ENCODE measurements around the gene RPH3AL.
"Not testable (repeated sequence)": the region's sequence is repeated elsewhere in the genome, so short reads cannot be mapped to it uniquely, and the experiment has no call there.

Gene RPH3AL

DNA sequence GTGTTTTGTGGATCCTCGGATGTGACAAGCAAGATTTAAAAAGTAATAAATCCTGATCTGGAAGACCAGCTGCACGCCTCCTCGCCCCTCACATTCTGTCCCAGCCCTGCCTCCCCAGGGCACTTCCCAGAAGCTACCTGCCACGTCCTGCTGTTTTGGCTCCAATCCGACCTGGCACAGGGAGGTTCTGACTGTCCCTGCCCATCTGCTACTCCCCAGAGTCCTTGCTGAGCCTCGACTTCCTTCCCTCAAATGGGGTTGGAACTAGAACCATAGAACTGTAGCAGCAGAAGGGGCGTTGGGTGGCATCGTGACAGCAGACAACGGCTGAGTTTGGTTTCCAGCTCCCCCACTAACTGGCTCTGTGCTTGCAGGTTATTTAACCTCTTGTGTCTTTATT, 71.7 kb downstream of the RPH3AL start:
- peak; percentile 30 for DNase-seq

DNA sequence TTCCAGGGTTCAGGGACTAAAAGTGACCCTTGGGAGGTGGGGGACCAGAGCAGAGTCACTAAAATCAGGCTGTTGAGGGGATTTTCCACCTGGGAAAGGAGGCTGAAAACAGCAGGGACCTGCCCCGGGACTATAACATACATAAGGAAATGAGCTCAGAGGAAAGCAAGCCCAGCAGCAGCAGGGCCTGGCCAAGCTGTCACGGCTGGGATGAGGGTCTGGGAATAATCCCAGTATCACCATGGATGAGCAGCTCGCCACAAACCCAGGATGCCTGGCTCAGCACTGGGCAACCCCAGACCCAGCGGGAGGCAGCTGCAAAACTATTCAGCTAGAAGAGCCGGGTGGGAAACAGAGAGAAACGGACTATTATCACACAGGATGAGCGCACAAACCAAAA, 72.4 kb downstream of the RPH3AL start:
- DNase-seq, result peak; percentile 12

DNA sequence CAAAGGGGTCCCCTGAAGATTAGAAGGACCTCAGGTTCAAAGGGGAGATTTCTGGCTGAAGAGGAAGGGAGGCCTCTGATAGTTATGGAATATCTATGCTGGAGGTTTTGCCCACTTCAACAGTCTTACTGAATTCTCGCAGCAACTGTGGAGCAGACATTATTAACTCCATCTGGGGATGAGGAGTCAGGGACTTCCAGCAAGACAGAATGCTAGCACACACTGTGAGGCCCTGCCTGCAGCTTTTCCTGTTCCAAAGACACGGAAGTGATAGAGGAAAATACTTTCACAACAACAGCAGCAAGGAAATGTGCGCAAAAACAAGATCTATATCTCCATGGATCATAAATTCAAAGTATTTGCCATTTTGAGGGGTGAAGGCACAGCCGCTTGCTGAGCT, 72.8 kb downstream of the RPH3AL start:
- DNase-seq, result peak; percentile 5

DNA sequence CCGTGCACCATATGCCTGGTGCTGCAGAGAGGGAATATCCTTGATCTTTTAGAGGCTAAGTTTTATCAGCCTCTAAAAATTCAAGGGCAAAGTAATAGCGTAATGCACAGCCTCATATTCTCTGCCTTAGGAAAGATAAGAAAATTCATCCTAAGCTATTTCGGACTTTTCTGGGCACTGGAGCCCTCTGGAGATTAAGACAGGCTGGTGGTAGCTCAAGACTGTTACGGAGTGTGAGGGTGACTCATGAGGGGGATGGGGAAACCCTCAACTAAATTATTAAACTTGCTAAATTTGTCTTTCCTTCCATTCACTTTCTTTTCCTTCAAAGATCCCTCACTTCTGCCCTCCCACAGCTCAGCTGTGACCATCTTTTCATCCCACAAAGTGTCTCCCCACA, 73.3 kb downstream of the RPH3AL start:
- no peak for DNase-seq

DNA sequence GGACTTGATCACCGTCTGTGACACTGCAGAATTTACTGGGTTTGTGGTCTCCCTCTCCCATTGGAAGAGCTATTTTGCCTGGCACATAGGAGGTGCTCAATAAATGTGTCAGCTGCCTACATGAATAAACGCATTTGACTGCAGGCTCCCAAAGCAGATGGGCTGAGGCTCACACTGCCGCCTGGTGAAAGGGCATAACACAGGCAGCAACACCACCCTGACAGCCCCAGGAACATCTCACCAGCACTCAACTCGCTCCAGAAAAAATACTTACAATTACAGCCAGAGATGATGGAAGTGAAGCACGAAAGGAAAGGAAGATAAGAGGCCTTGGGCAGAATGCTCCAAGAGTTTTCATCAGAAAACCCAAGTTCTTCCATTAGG, 73.9 kb downstream of the RPH3AL start:
- DNase-seq, result no peak

DNA sequence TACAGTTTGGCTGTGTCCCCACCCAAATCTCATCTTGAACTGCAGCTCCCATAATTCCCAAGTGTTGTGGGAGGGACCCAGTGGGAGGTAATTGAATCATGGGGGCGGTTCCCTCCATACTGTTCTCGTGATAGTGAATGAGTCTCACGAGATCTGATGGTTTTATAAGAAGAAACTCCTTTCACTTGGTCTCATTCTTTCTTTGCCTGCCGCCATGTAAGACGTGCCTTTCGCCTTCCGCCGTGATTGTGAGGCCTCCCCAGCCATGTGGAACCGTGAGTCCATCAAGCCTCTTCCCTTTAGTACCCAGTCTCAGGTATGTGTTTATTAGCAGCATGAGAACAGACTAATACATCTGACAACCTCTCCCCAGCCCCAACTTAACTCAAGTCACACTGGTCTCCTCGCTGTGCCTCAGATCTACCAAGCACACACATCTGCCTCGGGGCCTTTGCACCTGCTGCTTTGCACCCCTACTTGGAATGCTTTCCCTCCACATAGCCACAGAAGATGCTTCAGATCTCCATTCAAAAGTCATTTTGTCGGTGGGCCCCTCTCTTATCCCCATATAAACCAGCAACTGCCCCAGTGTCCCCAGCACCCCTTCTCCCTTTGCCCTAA, 74.4 kb downstream of the RPH3AL start:
- peak; percentile 21 for DNase-seq

DNA sequence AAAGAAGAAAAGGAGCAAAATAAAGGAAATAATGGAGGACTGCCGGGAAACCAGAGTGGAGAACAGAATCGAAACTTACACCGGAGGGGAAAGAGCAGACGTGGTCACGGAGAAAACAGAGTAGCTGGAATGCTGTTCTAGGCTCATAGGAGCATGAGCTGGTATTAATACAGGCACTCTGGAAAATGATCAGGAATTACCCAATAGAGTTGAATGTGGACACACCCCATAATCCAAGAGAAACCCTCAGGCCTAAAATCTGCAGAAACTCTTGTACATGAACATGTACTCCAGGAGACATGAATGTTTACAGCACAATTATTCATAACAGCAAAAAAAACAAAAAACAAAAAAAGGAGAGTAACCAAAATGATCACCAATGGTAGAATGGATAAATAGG, 77.7 kb downstream of the RPH3AL start:
- DNase-seq, result no peak

DNA sequence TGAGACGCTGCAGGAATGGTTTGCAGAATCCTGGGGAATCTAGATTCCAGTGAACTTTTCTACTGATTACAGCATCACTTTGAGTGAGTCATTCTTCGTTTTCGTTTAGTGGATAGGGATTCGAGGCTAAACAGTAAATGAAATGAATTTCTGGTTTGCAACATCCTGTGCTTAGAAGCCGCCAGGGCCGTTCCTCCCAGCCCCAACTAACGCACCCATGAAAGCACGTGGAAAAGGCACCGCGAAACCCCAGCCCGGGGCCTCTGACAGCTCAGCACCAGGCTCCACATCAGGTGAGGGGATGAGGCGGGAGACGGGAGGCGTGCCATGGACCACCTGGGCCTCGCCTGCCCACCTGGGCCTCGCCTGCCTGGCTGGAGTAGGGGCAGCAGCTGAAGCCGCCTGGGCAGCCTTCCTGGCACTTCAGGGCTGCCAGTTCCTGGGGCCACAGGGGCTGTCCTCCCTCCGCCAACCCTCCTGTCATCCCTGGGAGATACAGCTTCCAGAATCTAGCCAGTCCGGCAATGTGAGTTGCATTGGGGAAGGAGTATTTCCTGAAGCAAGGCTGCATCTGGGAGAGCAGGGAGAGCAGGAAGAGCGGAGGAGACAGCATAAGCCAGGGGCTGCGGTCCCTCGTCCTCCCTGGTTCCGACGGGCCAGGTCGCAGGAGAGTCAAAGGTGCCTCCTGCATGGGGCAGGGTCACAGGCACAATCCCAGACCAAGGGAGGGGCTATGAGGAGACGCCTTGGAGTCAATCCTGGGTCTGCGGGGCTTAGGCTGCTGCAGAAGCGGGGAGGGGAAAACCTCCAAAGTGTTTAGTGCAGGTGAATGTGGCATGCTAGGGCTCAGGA, 78.4 kb downstream of the RPH3AL start:
- no peak for DNase-seq

DNA sequence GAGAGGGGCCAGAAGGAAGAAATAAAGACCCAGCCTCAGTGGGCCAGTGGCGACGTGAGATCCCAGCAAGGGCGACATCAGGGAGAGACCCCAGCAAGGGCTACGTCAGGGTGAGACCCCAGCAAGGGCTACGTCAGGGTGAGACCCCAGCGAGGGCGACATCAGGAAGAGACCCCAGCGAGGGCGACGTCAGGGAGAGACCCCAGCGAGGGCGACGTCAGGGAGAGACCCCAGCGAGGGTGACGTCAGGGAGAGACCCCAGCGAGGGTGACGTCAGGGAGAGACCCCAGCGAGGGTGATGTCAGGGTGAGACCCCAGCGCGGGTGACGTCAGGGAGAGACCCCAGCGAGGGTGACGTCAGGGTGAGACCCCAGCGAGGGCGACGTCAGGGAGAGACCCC, 79.8 kb downstream of the RPH3AL start:
- peak; percentile 38 for DNase-seq

DNA sequence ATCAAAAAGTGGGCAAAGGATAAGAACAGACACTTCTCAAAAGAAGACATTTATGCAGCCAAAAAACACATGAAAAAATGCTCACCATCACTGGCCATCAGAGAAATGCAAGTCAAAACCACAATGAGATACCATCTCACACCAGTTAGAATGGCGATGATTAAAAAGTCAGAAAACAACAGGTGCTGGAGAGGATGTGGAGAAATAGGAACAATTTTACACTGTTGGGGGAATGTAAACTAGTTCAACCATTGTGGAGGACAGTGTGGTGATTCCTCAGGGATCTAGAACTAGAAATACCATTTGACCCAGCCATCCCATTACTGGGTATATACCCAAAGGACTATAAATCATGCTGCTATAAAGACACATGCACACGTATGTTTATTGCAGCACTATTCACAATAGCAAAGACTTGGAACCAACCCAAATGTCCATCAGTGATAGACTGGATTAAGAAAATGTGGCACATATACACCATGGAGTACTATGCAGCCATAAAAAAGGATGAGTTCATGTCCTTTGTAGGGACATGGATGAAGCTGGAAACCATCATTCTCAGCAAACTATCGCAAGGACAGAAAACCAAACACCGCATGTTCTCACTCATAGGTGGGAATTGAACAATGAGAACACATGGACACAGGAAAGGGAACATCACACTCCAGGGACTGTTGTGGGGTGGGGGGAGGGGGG, 80.5 kb downstream of the RPH3AL start:
- not testable (repeated sequence) for DNase-seq

DNA sequence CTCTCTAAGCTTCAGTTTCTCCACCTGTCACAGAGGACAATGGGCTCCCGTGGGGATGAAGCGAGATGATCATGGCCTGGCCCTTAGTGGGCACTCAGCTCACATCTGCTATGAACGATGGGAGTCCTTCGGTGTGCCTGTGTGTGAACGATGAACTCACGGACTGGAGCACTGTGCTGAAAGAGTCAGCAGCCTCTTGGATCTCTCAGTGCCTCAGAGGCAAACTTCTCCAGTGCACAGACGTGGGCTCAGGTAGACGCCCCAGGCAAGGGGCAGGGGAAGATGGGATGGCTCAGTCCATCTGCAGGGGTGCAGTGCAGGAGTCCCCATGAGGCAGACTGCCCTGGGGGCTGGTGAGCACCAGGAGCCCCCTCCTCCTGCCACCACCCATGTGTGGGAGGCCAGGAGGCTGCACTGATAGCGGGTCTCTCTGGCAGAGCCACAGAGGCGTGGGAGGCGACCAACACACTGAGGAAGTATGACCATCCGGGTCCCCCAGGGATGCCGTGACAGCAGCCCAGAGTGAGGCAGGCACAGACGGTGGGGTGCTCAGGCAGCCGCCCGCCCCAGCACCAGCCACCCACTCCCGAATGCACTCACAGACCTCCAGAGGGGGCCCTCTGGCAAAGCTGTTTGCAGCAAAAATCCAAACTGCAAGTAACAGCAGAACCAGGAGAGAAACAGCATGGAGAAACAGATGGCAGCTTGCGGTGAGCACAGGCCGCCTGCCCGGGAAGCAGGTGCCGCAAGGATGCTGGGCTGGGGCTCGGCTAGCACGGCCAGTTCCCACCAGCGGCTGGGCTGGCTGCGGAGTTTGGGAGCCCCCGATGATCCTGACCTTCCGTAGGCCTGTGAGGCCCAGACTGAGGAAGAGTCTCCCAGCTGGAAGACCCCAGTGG, 82.7 kb downstream of the RPH3AL start:
- peak; percentile 49 for DNase-seq

DNA sequence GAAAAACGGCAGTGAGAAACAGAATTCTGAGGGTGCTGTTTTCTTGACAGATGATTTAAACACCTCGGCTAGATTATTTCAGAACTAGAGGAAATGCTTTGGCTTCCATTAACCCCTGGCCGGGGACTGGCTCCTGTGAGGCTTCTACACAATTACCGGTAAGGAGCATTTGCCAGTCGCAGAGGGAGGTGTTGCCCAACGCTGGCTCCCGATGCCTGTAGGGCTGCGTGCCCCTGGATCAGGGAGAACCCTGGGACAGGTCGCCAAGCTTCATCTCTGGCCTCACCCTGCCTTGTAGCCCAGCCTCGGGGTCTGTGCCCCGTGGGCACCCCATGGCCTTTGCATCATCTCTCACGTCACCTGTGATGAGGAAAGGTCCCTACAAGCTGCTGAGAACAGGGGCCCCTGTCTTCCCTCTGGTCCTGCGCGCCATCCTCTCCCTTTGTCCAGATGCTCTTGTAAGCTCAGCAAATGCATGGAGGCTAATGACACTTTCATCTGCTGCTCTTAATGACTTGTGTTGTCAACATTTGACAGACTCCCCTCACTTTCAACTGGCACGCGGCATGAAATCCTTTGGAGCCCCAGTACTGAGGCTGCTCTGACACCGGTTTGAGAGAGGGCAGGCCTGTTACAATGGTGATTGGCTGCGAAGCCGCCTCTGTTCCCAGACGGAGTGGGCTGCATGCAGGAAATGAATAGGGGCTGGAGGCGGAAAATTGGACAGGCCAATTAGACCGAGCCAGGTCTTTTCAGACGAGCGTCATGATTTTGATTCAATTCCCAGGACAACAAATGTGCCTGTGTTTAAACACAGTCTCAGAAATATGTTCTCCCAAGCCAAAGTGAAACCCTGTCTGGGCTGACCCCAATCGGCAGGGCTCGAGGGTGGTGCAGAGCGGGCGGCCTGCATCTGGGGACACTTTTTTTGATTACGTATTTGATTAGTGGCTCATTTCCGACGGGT, 85.6 kb downstream of the RPH3AL start:
- peak; percentile 36 for DNase-seq

DNA sequence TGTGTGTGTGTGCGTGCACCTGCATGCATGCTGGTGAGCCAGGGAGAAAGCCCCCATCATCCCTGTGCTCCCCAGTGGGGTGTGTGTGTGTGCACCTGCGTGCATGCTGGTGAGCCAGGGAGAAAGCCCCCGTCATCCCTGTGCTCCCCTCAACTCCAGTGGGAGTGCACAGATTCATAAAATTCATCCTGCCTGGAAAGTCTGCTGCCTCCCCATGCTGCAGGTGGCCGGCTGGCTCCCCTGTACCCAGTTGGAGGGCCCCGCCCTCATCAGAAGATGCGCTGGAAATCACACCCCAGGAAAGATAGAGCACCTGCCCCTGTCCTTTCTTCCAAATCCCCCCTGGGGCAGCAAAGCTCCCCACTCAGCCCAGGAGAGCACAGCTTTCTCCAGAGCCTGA, 86.4 kb downstream of the RPH3AL start:
- peak; percentile 28 for DNase-seq

DNA sequence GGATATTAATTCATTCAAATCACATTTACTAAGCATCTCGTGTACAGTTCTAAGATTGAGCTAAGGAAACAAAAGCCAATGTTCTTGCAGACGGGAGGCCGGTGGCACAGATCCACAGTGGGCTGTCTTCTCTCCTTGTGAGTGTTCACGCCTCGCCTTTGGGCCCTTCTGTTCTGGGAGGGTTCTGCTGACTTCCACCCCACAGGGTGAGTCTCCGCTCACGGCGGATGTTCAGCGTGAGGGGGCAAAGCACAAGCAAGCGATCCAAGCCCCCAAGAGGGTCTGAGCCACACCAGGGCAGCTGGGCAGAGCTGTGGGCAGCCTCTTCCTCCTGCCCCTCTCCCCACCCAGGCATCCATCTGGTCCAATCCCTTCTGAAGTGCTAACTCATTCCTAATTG, 86.9 kb downstream of the RPH3AL start:
- peak; percentile 55 for DNase-seq

DNA sequence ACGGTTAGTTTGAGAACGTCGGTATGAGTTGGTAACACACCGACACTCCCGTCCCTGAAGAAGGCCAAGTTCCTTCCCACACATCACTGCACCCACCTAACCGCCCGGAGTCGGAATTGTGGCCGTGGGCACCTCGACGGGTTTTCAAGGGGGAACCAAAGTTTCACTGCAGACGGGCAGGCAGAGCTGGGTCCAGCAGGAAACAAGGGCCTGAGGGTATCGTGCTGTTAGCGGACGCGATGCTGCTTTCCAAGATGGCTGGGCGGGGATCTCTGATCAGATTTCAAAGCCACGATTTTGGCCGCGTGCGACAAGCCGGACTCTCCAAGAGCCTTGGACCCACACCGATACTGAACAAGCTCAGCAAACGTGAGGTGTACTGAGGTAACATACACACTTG, 88.8 kb downstream of the RPH3AL start:
- DNase-seq, result peak; percentile 30

DNA sequence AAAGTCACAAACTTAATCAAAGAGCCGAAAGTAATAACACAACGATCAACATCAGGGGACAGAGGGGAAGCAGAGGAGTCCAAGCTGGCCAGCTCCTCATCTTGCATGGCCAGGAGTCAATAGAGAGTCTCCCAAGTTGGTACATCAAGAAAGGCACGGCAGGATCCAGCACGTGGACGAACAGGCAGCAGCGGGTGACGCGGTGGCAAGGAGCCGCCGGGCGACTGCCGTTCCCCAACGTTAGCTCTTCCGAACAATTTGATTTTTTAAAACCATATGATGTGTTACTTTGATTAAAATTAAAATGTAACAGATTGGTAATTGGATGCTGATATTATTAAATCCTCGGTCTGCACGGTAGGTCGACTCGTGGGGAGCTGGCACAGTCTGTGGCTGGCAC, 89.3 kb downstream of the RPH3AL start:
- DNase-seq, result peak; percentile 21

DNA sequence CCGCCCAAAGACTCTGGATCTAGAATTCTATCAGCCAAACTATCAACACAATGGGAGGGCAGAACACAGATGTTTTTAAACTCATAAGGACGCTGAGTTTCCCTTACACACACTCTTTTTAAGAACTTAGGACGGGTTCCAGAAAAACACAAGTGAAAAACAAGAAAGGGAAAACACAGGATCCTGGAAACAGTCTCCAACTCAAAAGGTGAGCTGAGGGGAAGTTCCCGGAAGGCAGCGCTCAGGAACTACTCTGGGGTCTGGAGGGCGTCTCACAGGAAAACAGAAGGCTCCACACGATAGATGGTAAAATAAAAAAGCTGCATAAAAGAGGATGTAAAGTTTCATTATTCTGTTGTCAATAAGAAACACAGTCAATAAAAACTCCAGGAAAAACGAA, 91.0 kb downstream of the RPH3AL start:
- no peak for DNase-seq

DNA sequence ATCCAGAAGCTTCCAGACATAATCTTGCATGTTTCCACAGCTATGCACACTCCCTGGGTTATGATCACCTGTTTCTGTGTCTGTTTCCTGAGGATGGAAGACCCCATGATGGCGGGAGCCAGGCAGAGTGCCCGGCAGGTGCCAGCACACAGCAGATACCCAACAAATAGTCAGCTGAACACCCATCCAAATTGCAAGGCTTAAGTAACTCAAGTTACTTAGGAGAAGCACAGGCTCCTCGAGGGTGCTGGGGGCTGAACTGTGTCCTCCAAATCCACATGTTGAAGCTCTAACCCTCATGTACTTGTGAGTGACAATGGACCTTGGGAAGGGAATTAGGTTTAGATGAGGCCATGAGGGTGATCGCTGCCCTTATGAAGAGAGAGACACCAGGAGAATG, 91.7 kb downstream of the RPH3AL start:
- DNase-seq, result peak; percentile 46

DNA sequence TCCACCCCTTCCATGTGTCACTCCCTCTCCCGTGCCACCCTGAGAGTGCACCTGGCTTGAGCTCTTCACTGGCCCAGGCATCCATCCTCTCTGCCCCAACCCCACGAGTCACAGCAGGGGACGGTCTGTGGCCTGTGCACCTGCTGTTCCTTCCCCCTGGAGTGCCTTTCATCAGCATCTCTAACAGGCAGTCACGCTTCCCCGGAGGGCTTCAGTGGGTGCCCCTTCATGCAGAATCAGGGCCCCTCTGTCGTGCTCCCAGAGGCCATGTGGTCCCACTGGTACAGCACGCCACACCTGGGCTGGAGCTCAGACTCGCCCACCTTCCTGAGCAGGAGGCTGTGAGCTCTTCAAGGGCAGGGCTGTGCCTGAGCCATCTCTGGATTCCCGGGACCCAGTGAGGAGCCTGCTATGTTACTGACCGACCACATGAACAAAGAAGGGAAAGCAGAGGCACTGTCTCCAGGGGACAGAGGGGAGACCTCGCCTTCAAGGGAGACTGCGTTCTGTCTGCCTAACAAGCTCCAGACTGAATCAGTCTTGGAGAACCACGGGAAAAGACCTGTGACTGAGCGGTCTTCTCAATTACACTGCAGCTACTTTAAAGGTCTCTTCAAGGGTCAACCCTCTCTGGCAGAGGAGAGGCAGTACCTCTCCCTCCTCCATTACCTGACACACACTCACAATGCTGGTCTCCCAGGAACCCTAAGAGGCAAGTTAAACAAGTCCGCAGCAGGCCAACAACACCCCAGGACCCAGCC, 92.4 kb downstream of the RPH3AL start:
- DNase-seq, result peak; percentile 51

DNA sequence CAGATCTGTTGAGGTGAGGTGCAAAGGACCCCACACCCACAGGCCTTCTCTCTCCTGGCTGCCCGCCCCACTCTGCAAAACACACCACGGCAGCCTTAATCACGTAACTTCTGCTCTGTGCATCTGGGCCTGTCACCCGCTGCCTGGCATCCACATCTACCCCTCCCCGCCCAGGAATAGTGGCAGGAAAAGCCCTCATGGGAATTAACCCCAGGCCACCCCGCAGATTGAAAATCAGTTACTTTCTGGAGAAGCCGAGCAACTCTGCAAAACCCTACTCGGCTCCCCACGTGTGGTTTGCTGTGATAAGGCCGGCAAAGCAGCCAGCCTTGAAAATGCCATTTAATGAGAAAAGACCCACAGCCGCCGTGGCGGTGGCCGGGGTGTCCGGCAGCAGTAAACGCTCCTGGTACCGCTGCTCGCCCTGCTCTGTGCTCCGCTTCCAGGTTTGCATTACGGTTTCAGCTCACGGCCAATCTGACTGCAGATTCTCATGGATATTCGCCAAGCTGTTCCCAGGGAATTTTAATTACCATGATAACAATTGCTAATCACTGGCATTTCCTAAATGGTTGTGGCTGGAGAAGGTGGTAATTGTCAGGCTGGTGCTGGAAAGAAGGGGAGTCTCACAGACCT, 93.1 kb downstream of the RPH3AL start:
- DNase-seq, result peak; percentile 37
